GM12878 (cell line): ENCODE measurements around the gene KIAA1671. TPM values are rescaled to one million over a fixed set of nuclear protein-coding genes. Genes with fewer than 3 reads are reported as not detected.

Source experiments
- CREB1 ChIP-seq: IDR thresholded peaks from 2 replicates; pipeline ENCODE4 v1.6.1; 2012; ENCODE audit warnings: low read depth, mild to moderate bottlenecking, inconsistent platforms
- CREM ChIP-seq: IDR thresholded peaks from 2 replicates; pipeline ENCODE4 v1.6.1; 2014; ENCODE audit warnings: antibody characterized with exemption, low read depth
- FOS ChIP-seq: IDR thresholded peaks from 3 replicates; pipeline ENCODE4 v1.6.1; 2011; ENCODE audit warnings: borderline replicate concordance; ENCODE audit not compliant: insufficient read length; ENCODE audit errors: extremely low read depth
- HSF1 ChIP-seq: fragments of 150-350 bp; IDR thresholded peaks from 2 replicates; pipeline ENCODE4 v1.6.1; 2014; ENCODE audit warnings: mild to moderate bottlenecking, low read depth, low read length
- JUND ChIP-seq: IDR thresholded peaks from 2 replicates; pipeline ENCODE4 v1.6.1; 2012; ENCODE audit warnings: low read depth, mild to moderate bottlenecking, low read length, improper control_type of control experiment, moderate library complexity
- MYB ChIP-seq: fragments of 150-350 bp; IDR thresholded peaks from 2 replicates; pipeline ENCODE4 v1.6.1; 2014; ENCODE audit warnings: mild to moderate bottlenecking, low read depth, low read length, borderline replicate concordance
- NFXL1 ChIP-seq: fragments of 450-650 bp; IDR thresholded peaks from 2 replicates; pipeline ENCODE4 v1.6.1; 2017; ENCODE audit warnings: antibody characterized with exemption, mild to moderate bottlenecking, borderline replicate concordance
- NFYA ChIP-seq: IDR thresholded peaks from 2 replicates; pipeline ENCODE4 v1.6.1; 2011; ENCODE audit warnings: low read depth, mild to moderate bottlenecking, low read length, improper control_type of control experiment, borderline replicate concordance
- POLR2AphosphoS5 ChIP-seq: IDR thresholded peaks from 2 replicates; pipeline ENCODE4 v1.6.1; 2011; ENCODE audit warnings: mild to moderate bottlenecking, low read length, inconsistent platforms
- RAD51 ChIP-seq: fragments of 450-650 bp; IDR thresholded peaks from 2 replicates; pipeline ENCODE4 v1.6.1; 2016; ENCODE audit warnings: moderate library complexity, mild to moderate bottlenecking, inconsistent platforms
- RFX5 ChIP-seq: IDR thresholded peaks from 2 replicates; pipeline ENCODE4 v1.6.1; 2011; ENCODE audit warnings: low read depth, low read length, improper control_type of control experiment
- SUPT20H ChIP-seq: IDR thresholded peaks from 2 replicates; pipeline ENCODE4 v1.6.1; 2011; ENCODE audit warnings: low read depth, mild to moderate bottlenecking, low read length, moderate library complexity, borderline replicate concordance; ENCODE audit not compliant: control insufficient read depth
- TBL1XR1 ChIP-seq: IDR thresholded peaks from 2 replicates; pipeline ENCODE4 v1.6.1; 2012; ENCODE audit warnings: low read depth, low read length, improper control_type of control experiment
- polyA plus RNA-seq, 11 experiments: library from polyadenylated mRNA; depleted of rRNA in 4 of 11; unstranded in 6 of 11; stranded (reverse) in 5 of 11; fragments of >200 nt; fragmentation: Nextera tagmentation in 4 of 11; fragmentation: Illumina TruSeq in 1 of 11; extraction: Ambion mirVana in 4 of 11; extraction: Trizol in 1 of 11; gene quantifications; 1 replicate in 1 of 11; 2 replicates in 10 of 11; pipeline versions ENCODE4 v1.2.1 to v1.2.3, GENCODE V29; 2011 to 2016; ENCODE audit warnings: inconsistent platforms in 2 of 11, missing spikeins in 2 of 11, low read depth in 1 of 11
- total RNA-seq, 4 experiments: library from RNA; depleted of rRNA in 3 of 4; stranded (reverse); fragments of >200 nt in 3 of 4; fragmentation: Illumina TruSeq in 1 of 4; extraction: Trizol in 1 of 4; gene quantifications; 2 replicates each; pipeline versions ENCODE4 v1.2.1 to v1.2.3, GENCODE V29; 2013 to 2021
- TF ChIP-seq, protein P1 (sequence below): fragments of 450-650 bp; conservative IDR thresholded peaks from 2 replicates; pipeline ENCODE4 v1.6.1; 2017; ENCODE audit warnings: mild to moderate bottlenecking, moderate library complexity

KIAA1671 gene
- total and polyA plus RNA-seq, 10 of the 15 experiments (the other 5 are each of a cell fraction or from before 2014, with no cell fraction given) = 0.05 to 2.7 (median 0.33) TPM

DNA sequence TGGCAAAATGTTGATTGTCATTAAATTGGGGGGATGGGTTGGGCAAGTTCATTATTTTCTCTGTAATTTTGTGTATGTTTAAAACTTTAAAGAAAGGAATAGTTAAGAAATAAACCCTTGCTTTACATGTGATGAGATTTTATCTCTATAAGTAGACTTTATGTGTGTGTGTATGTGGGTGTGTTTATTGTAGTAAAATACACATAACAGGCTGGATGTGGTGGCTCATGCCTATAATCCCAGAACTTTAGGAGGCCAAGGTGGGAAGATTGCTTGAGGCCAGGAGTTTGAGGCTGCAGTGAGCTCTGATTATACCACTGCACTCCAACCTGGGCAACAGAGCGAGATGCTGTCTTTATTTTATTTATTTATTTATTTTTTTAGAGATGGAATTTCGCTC lies 83.2 kb downstream of the KIAA1671 start (continued):
- no peak for TF ChIP-seq NFXL1
- TF ChIP-seq RAD51 = no peak
- no peak for TF ChIP-seq HSF1
- TF ChIP-seq, protein P1, sequence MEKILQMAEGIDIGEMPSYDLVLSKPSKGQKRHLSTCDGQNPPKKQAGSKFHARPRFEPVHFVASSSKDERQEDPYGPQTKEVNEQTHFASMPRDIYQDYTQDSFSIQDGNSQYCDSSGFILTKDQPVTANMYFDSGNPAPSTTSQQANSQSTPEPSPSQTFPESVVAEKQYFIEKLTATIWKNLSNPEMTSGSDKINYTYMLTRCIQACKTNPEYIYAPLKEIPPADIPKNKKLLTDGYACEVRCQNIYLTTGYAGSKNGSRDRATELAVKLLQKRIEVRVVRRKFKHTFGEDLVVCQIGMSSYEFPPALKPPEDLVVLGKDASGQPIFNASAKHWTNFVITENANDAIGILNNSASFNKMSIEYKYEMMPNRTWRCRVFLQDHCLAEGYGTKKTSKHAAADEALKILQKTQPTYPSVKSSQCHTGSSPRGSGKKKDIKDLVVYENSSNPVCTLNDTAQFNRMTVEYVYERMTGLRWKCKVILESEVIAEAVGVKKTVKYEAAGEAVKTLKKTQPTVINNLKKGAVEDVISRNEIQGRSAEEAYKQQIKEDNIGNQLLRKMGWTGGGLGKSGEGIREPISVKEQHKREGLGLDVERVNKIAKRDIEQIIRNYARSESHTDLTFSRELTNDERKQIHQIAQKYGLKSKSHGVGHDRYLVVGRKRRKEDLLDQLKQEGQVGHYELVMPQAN = no peak
- no peak for TF ChIP-seq JUND
- TF ChIP-seq MYB = no peak
- no peak for TF ChIP-seq RFX5
- TF ChIP-seq CREM = no peak
- TF ChIP-seq FOS = no peak
- TF ChIP-seq CREB1 = no peak
- no peak for TF ChIP-seq SUPT20H
- no peak for TF ChIP-seq POLR2AphosphoS5
- no peak for TF ChIP-seq NFYA
- no peak for TF ChIP-seq TBL1XR1
